Esophagus squamous epithelium (tissue), 5 donors: ENCODE results near the gene DRAXIN. TPM values are rescaled to one million over a fixed set of nuclear protein-coding genes. Genes with fewer than 3 reads are reported as not detected.

ENCODE experiments used
- DNase-seq: peaks from one replicate; lab custom pipeline; 2025; lab: John Stamatoyannopoulos, UW
- H3K27ac ChIP-seq, 4 donors: fragments of 200-600 bp; sonication (generic); one replicate each; pipeline ENCODE4 v1.5.1; 2016 to 2019; ENCODE audit warnings: mild to moderate bottlenecking in 1 of 4
- H3K27me3 ChIP-seq, 4 donors: fragments of 200-600 bp; sonication (generic); 1 replicate in 3 of 4; 2 replicates in 1 of 4; pipeline versions ENCODE4 v1.5.1 to v1.6.0; 2017 to 2021; ENCODE audit warnings: antibody characterized with exemption in 1 of 4
- H3K36me3 ChIP-seq, 3 donors: fragments of 200-600 bp; sonication (generic); one replicate each; pipeline ENCODE4 v1.5.1; 2016 to 2019
- H3K4me1 ChIP-seq, 3 donors: fragments of 200-600 bp; sonication (generic); one replicate each; pipeline ENCODE4 v1.5.1; 2017 to 2019
- H3K4me3 ChIP-seq, 4 donors: fragments of 200-600 bp; sonication (generic); 1 replicate in 3 of 4; 2 replicates in 1 of 4; pipeline ENCODE4 v1.5.1; 2016 to 2019; ENCODE audit warnings: mild to moderate bottlenecking in 2 of 4, moderate library complexity in 1 of 4
- H3K9me3 ChIP-seq, 3 donors: fragments of 200-600 bp; sonication (generic); one replicate each; pipeline ENCODE4 v1.5.1; 2016 to 2019
- POLR2A ChIP-seq, 4 donors: fragments of 450-650 bp; IDR thresholded peaks; one replicate each; pipeline ENCODE4 v1.6.1; 2017; ENCODE audit warnings: antibody characterized with exemption in 4 of 4, mild to moderate bottlenecking in 4 of 4, moderate library complexity in 3 of 4
- WGBS, 2 donors: methylation state at CpG; one replicate each; pipeline ENCODE4 v1.1.5; 2018; 5-methylcytosine and 5-hydroxymethylcytosine counted together
- intact Hi-C: fragments of 100-400 bp; cut with DNase I; formaldehyde crosslinking; loops from one replicate; pipeline ENCODE4 v1.15.0; 2022
- total RNA-seq, 4 donors: library from RNA; depleted of rRNA; stranded (reverse); fragments of >200 nt; gene quantifications; one replicate each; pipeline ENCODE4 v1.1.0, GENCODE V29; 2016
- TF ChIP-seq, protein P1 (sequence below), 6 experiments: fragments of 450-650 bp in 4 of 6; fragments of 200-600 bp in 2 of 6; sonication (generic) in 2 of 6; IDR thresholded peaks; one replicate each; pipeline ENCODE4 v1.5.1; 2016 to 2019; ENCODE audit warnings: antibody characterized with exemption in 6 of 6, mild to moderate bottlenecking in 4 of 6, moderate library complexity in 4 of 6
- donor health status: DM: yes; HTN: yes; CAD: no.

The DRAXIN gene
- total RNA-seq, 4 donors from 2014 or later: not detected

DNA sequence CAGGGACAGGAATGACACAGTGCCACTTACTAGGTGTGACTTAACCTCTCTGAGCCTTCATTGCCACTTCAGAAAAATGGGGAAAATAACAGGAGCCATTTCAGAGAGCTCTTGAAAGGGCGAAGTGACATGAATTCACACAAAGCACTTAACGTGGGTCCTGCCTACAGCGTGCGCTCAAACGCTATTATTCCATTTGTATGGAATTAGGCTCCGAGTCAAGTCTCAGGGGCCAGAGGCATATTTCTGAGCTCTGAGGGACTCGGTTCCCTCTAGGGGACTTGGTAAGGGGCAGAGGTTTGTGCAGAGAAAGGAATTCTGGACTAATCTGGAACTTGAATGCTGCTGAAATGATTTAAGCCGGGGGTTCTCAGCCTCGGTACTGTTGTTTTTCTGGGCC lies 14.1 kb downstream of the DRAXIN start:
- no peak for DNase-seq
- TF ChIP-seq, protein P1, sequence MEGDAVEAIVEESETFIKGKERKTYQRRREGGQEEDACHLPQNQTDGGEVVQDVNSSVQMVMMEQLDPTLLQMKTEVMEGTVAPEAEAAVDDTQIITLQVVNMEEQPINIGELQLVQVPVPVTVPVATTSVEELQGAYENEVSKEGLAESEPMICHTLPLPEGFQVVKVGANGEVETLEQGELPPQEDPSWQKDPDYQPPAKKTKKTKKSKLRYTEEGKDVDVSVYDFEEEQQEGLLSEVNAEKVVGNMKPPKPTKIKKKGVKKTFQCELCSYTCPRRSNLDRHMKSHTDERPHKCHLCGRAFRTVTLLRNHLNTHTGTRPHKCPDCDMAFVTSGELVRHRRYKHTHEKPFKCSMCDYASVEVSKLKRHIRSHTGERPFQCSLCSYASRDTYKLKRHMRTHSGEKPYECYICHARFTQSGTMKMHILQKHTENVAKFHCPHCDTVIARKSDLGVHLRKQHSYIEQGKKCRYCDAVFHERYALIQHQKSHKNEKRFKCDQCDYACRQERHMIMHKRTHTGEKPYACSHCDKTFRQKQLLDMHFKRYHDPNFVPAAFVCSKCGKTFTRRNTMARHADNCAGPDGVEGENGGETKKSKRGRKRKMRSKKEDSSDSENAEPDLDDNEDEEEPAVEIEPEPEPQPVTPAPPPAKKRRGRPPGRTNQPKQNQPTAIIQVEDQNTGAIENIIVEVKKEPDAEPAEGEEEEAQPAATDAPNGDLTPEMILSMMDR (IDR thresholded peaks at IDR 0.05): no peak
- TF ChIP-seq POLR2A (IDR thresholded peaks at IDR 0.05): no peak
- 79 to 80% methylated on average over 8 to 9 of the region's 9 CpGs for WGBS, 2 donors
- intact Hi-C loops: no loop called here
- Histone ChIP-seq H3K9me3 (no peaks in the 10 kb centered on the region), H3K4me1 (peaks cover 6 to 19% (median 10%) of the 10 kb centered on the region in 3 donors), H3K27ac (no peak overlapping the region), H3K36me3 (no peaks in the 10 kb centered on the region), H3K27me3 (peaks cover 0 to 70% (median 0%) of the 10 kb centered on the region in 4 donors), H3K4me3 (no peak overlapping the region)

DNA sequence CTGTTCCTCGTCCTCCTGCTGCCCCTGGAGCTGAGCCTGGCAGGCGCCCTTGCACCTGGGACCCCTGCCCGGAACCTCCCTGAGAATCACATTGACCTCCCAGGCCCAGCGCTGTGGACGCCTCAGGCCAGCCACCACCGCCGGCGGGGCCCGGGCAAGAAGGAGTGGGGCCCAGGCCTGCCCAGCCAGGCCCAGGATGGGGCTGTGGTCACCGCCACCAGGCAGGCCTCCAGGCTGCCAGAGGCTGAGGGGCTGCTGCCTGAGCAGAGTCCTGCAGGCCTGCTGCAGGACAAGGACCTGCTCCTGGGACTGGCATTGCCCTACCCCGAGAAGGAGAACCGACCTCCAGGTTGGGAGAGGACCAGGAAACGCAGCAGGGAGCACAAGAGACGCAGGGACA lies 14.8 kb downstream of the DRAXIN start:
- Histone ChIP-seq H3K4me3 (no peak overlapping the region), H3K27me3 (peaks cover 0 to 64% (median 0%) of the 10 kb centered on the region in 4 donors), H3K9me3 (no peaks in the 10 kb centered on the region), H3K4me1 (peaks cover 5 to 14% (median 7%) of the 10 kb centered on the region in 3 donors), H3K36me3 (no peaks in the 10 kb centered on the region), H3K27ac (no peak overlapping the region)
- WGBS, 2 donors: 57 to 73% methylated on average over 2 to 8 of the region's 14 CpGs
- TF ChIP-seq, protein P1 (IDR thresholded peaks at IDR 0.05): no peak
- no peak for TF ChIP-seq POLR2A (IDR thresholded peaks at IDR 0.05)
- intact Hi-C loops: no loop called here
- DNase-seq: no peak

DNA sequence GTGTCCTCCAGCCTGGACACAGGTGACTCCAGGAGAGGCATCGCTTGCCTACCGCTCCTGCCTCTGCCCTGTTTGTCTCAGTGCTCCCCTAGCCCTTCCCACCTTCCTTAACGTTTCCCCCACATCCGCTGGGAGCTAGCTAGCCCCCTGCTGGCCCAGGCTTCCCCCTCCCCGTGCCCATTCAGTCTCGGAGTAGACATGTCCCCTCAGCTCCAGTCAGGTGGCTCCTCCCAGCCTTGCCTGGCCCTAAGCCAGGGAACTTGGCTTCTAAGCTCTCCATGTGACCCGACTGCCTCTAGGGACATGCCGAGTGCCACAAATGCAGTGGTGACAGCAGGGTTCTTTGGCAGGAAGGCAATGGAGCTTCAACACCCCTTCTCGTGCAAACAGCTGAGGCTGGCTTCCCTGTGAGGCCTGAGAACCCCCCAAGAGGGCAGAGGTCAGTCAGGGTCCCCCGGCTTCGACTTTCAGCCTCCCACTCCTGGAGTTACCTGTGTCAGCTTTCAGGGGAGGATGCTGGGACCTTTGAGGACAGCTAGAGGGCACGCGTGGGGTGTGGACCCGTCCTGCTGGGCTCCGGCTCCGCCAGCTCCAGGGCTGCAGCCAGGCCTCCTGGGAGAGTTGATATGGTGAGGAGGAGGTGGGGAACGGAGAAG lies 16.2 kb downstream of the DRAXIN start:
- no peak overlapping the region for H3K4me3 ChIP-seq
- H3K27me3 ChIP-seq: peaks cover 0 to 56% (median 0%) of the 10 kb centered on the region in 4 donors
- H3K4me1 ChIP-seq: peaks cover 0 to 7% (median 0%) of the 10 kb centered on the region in 3 donors
- H3K9me3 ChIP-seq: no peaks in the 10 kb centered on the region
- TF ChIP-seq, protein P1 (IDR thresholded peaks at IDR 0.05): no peak
- TF ChIP-seq POLR2A (IDR thresholded peaks at IDR 0.05): no peak
- WGBS, 2 donors: 25 to 80% methylated on average over 1 to 6 of the region's 17 CpGs
- no peak overlapping the region for H3K27ac ChIP-seq
- no peak for DNase-seq
- no peaks in the 10 kb centered on the region for H3K36me3 ChIP-seq
- intact Hi-C loops: no loop called here

DNA sequence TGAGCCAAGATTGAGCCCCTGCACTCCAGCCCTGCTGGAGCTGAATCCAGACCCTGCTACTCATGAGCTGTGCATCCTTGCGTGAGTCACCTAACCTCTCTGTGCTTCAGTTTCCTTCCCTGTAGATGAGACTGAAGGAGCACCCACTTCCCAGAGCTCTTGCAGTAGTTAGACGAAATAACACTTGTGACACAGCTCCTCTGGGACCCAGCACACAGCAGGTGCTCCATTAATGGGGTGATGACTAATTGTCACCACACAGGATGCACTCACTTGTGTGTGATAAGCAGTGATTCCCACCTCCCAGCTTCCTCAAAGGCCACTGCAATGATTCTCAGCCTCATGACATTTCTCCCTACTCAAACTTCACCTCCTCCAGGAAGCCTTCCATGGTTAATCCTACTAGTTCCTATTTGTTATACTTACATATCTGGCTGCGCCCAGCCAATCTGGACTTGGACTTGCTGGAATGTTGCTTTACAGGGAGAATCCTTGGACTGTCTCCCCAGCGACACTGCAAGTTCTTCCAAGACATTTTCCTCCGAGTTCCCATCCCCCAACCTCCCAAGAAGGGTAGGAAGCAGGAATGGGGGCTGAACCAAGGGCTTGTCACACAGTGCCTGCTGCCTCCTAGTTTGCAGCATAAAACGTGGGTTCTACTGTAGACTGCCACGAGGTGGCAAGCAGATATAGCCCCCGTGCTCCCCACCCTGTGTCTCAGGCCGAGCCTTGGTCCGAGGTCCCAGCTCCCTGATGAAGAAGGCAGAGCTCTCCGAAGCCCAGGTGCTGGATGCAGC lies 17.2 kb downstream of the DRAXIN start:
- intact Hi-C loops: no loop called here
- DNase-seq: no peak
- no peaks in the 10 kb centered on the region for H3K9me3 ChIP-seq
- H3K4me1 ChIP-seq: peaks cover 0 to 7% (median 0%) of the 10 kb centered on the region in 3 donors
- peaks cover 0 to 53% (median 0%) of the 10 kb centered on the region in 4 donors for H3K27me3 ChIP-seq
- 67 to 78% methylated on average over 4 to 7 of the region's 11 CpGs for WGBS, 2 donors
- no peak overlapping the region for H3K4me3 ChIP-seq
- no peaks in the 10 kb centered on the region for H3K36me3 ChIP-seq
- H3K27ac ChIP-seq: no peak overlapping the region
- TF ChIP-seq POLR2A (IDR thresholded peaks at IDR 0.05): no peak
- TF ChIP-seq, protein P1 (IDR thresholded peaks at IDR 0.05): no peak

DNA sequence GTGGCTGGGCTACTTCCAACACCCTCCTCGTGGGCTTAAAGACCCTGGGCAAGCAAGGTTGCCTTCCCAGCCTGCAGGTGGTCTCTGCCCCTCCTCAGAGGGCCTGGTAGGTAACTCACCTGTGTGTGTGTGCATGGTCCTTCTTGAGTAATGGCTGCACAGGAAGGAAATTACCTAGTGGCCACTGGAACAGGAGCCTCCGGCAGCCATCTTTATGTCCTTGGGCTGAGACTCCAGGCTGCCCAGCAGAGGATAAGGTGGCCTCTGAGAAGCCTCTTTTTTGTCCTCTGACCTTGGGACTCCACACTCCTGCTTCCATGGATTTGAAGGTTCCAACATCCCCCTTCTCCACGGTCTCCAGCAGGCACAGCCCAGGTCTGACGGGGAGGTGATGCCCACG lies 20.0 kb downstream of the DRAXIN start:
- Histone ChIP-seq H3K27ac (no peak overlapping the region), H3K27me3 (peaks cover 0 to 45% (median 0%) of the 10 kb centered on the region in 4 donors), H3K4me3 (no peak overlapping the region), H3K4me1 (peaks cover 0 to 7% (median 0%) of the 10 kb centered on the region in 3 donors), H3K9me3 (no peaks in the 10 kb centered on the region), H3K36me3 (no peaks in the 10 kb centered on the region)
- DNase-seq: no peak
- 93 to 100% methylated on average over 1 to 3 of the region's 5 CpGs for WGBS, 2 donors
- intact Hi-C loops: no loop called here
- no peak for TF ChIP-seq POLR2A (IDR thresholded peaks at IDR 0.05)
- TF ChIP-seq, protein P1 (IDR thresholded peaks at IDR 0.05): no peak
